GM12874 (cell line): Measurements from ENCODE around the gene NAA30.

Source experiments
- TF ChIP-seq, protein P1 (sequence below): IDR thresholded peaks from 2 replicates; pipeline ENCODE4 v1.5.1; 2011; ENCODE audit warnings: low read depth, mild to moderate bottlenecking, control low read depth, low read length, moderate library complexity; ENCODE audit not compliant: insufficient read depth

NAA30 gene

DNA sequence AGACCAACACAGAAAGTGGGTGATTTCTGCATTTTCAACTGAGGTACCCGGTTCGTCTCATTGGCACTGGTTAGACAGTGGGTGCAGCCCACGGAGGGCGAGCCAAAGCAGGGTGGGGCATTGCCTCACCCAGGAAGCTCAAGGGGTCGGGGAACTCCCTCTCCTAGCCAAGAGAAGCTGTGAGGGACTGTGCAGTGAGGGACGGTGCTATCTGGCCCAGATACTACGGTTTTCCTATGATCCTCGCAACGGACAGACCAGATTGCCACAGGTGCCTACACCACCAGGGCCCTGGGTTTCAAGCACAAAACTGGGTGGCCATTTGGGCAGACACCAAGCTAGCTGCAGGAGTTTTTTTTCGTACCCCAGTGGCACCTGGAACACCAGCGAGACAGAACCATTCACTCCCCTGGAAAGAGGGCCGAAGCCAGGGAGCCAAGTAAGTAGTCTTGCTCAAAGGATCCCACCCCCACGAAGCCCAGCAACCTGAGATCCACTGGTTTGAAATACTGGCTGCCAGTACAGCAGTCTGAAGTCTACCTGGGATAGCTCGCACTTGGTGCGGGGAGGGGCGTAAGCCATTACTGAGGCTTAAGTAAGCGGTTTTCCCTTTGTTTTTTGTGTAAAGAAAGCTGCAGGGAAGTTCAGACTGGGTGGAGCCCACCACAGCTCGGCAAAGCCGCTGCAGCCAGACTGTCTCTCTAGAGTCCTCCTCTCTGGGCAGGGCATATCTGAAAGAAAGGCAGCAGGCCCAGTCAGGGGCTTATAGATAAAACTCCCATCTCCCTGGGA, 25.5 kb upstream of the NAA30 start:
- TF ChIP-seq, protein P1, sequence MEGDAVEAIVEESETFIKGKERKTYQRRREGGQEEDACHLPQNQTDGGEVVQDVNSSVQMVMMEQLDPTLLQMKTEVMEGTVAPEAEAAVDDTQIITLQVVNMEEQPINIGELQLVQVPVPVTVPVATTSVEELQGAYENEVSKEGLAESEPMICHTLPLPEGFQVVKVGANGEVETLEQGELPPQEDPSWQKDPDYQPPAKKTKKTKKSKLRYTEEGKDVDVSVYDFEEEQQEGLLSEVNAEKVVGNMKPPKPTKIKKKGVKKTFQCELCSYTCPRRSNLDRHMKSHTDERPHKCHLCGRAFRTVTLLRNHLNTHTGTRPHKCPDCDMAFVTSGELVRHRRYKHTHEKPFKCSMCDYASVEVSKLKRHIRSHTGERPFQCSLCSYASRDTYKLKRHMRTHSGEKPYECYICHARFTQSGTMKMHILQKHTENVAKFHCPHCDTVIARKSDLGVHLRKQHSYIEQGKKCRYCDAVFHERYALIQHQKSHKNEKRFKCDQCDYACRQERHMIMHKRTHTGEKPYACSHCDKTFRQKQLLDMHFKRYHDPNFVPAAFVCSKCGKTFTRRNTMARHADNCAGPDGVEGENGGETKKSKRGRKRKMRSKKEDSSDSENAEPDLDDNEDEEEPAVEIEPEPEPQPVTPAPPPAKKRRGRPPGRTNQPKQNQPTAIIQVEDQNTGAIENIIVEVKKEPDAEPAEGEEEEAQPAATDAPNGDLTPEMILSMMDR: no peak

DNA sequence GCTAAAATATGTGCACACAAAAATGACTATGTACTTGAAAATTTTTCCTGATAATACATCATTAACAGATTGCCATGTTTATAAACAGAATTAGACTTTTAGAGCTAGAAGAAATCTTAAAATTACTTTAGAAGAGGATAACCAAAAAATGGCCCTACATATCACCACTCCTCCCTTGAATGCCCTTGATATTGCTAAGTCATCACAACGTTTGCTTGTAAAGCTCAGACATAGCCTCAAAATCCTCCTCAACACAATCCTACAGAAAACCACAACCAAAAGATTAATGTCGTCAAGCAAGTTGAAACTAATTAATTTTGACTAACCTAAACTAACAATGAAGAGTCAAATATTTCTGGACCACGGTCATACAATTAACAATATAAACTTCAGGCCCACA, 19.4 kb upstream of the NAA30 start:
- TF ChIP-seq, protein P1: no peak

- TF ChIP-seq, protein P1: no peak
These were observed 15.2 kb upstream of the NAA30 start for GRCh38 chr14:57375156-57375555.

- TF ChIP-seq, protein P1: no peak
These were observed 11.7 kb upstream of the NAA30 start for GRCh38 chr14:57378661-57379060.

- TF ChIP-seq, protein P1: no peak
These were observed 9.5 kb upstream of the NAA30 start for GRCh38 chr14:57380935-57381334.

DNA sequence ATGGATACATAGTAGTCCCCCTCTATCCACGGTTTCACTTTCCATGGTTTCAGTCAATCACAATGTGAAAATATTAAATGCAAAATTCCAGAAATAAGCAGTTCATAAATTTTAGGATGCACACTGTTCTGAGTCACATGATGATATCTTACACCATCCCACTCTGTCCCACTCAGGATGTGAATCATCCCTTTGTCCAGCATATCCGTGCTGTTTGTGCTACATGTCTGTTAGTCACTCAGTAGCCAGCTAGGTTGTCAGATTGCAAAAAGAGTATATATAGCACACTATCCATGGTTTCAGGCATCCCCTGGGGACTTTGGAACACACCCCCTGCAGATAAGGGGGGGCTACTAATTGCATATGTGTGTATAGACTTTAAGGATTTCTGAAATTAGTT, 8.1 kb upstream of the NAA30 start:
- TF ChIP-seq, protein P1: no peak

- TF ChIP-seq, protein P1: no peak
These were observed 7.2 kb upstream of the NAA30 start for GRCh38 chr14:57383125-57383745.
